MM.1S (cell line): ENCODE measurements around the gene FIP1L1.
A peak's percentile ranks its signal among the peaks of the same experiment; 100 is the strongest.
"Not testable (repeated sequence)": the region's sequence is repeated elsewhere in the genome, so short reads cannot be mapped to it uniquely, and the experiment has no call there.

ENCODE experiments used
- DNase-seq: peaks from one replicate; pipeline ENCODE4 v3.0.0-alpha.2; 2015
- H2AFZ ChIP-seq: fragments of 300-600 bp; sonication (generic); 2 replicates; pipeline ENCODE4 v1.6.0; 2016; ENCODE audit warnings: antibody characterized with exemption, low read length
- H3F3A ChIP-seq: fragments of 300-600 bp; sonication (generic); 2 replicates; pipeline ENCODE4 v1.6.1; 2016; ENCODE audit warnings: mild to moderate bottlenecking, antibody characterized with exemption, low read length, moderate library complexity, mixed read lengths; ENCODE audit not compliant: insufficient read depth
- H3K27ac ChIP-seq: fragments of 300-600 bp; sonication (generic); 2 replicates; pipeline ENCODE4 v1.5.1; 2016; ENCODE audit warnings: mild to moderate bottlenecking, low read length
- H3K27me3 ChIP-seq: fragments of 300-600 bp; sonication (generic); replicated peaks from 2 replicates; pipeline ENCODE4 v1.6.0; 2016; ENCODE audit warnings: low read length; ENCODE audit not compliant: insufficient read depth
- H3K36me3 ChIP-seq: fragments of 300-600 bp; sonication (generic); replicated peaks from 2 replicates; pipeline ENCODE4 v1.6.1; 2016; ENCODE audit warnings: mild to moderate bottlenecking, low read length, mixed read lengths; ENCODE audit not compliant: insufficient read depth
- H3K4me1 ChIP-seq: fragments of 300-600 bp; sonication (generic); 2 replicates; pipeline ENCODE4 v1.6.1; 2016; ENCODE audit warnings: low read length, mixed read lengths
- H3K4me2 ChIP-seq: fragments of 300-600 bp; sonication (generic); 2 replicates; pipeline ENCODE4 v1.6.0; 2016; ENCODE audit warnings: low read depth, low read length
- H3K4me3 ChIP-seq: fragments of 300-600 bp; sonication (generic); 2 replicates; pipeline ENCODE4 v1.5.1; 2016; ENCODE audit warnings: low read length, mixed read lengths
- H3K79me2 ChIP-seq: fragments of 300-600 bp; sonication (generic); 2 replicates; pipeline ENCODE4 v1.6.1; 2016; ENCODE audit warnings: mixed run types, low read length, mixed read lengths
- H3K9ac ChIP-seq: fragments of 300-600 bp; sonication (generic); 2 replicates; pipeline ENCODE4 v1.6.1; 2016; ENCODE audit warnings: low read length, mixed read lengths
- H3K9me2 ChIP-seq: fragments of 300-600 bp; sonication (generic); replicated peaks from 2 replicates; pipeline ENCODE4 v1.6.1; 2016; ENCODE audit warnings: mild to moderate bottlenecking, low read length, mixed read lengths; ENCODE audit not compliant: insufficient read depth
- H3K9me3 ChIP-seq: fragments of 300-600 bp; sonication (generic); replicated peaks from 2 replicates; pipeline ENCODE4 v1.6.1; 2016; ENCODE audit warnings: mild to moderate bottlenecking, low read length, mixed read lengths; ENCODE audit not compliant: insufficient read depth
- H4K20me1 ChIP-seq: fragments of 300-600 bp; sonication (generic); 2 replicates; pipeline ENCODE4 v1.6.1; 2016; ENCODE audit warnings: mild to moderate bottlenecking, low read length, moderate library complexity, mixed read lengths; ENCODE audit not compliant: insufficient read depth
- CTCF ChIP-seq: fragments of 300-600 bp; sonication (generic); IDR thresholded peaks from 2 replicates; pipeline ENCODE4 v1.5.1; 2016; ENCODE audit warnings: antibody characterized with exemption, low read length, mixed read lengths
- EZH2 ChIP-seq: fragments of 300-600 bp; sonication (generic); optimal IDR thresholded peaks from 2 replicates; pipeline ENCODE3; 2017; ENCODE audit warnings: low read depth, mild to moderate bottlenecking, antibody characterized with exemption, low read length, mixed read lengths
- EZH2phosphoT487 ChIP-seq: fragments of 300-600 bp; sonication (generic); IDR thresholded peaks from 2 replicates; pipeline ENCODE4 v1.6.1; 2018; ENCODE audit warnings: antibody characterized with exemption, low read length

FIP1L1 gene

GRCh38 chr4:53377319-53378170 lies at the start of gene FIP1L1:
TSS of gene FIP1L1 (plus strand) at chr4:53377641. CDS start at chr4:53377839, 198 bp downstream.
- Histone ChIP-seq H3K27ac (peak within 1 kb of the TSS; percentile 76; the same call in 1 of the 2 replicates), H3K4me1 (peaks cover 5% of the 10 kb centered on the region; the same call in 1 of the 2 replicates), H3K4me2 (peak within 1 kb of the TSS; percentile 79), H3K27me3 (no peaks in the 10 kb centered on the region), H3F3A (no peaks in the 10 kb centered on the region), H4K20me1 (0 out of 2 replicates have a peak, but pooled peaks cover 4% of the 10 kb centered on the region), H3K9me3 (no peaks in the 10 kb centered on the region), H3K9ac (peak within 1 kb of the TSS; percentile 88), H3K4me3 (peak within 1 kb of the TSS; percentile 85), H3K9me2 (no peaks in the 10 kb centered on the region), H3K79me2 (peaks cover 49% of the 10 kb centered on the region), H3K36me3 (no peaks in the 10 kb centered on the region; the same call in 1 of the 2 replicates), H2AFZ (peak within 1 kb of the TSS; percentile 81)
- DNase-seq, result peak; percentile 95
- no peak for TF ChIP-seq EZH2phosphoT487
- TF ChIP-seq EZH2, result no peak
- no peak for TF ChIP-seq CTCF

GRCh38 chr4:53334916-53335315 lies 42.5 kb upstream of the FIP1L1 start:
- H3K9me2 ChIP-seq, H3K27me3 ChIP-seq, H3K27ac ChIP-seq, H3K9me3 ChIP-seq, H3K4me2 ChIP-seq, H4K20me1 ChIP-seq, H3K9ac ChIP-seq, DNase-seq, H3F3A ChIP-seq, H2AFZ ChIP-seq, H3K4me3 ChIP-seq, H3K4me1 ChIP-seq, H3K36me3 ChIP-seq: not testable (repeated sequence)
- peaks cover 15% of the 10 kb centered on the region for H3K79me2 ChIP-seq

GRCh38 chr4:53340145-53340544 lies 37.3 kb upstream of the FIP1L1 start:
- H3K4me2 ChIP-seq, DNase-seq, H3K4me1 ChIP-seq, H3K9me3 ChIP-seq, H2AFZ ChIP-seq, H4K20me1 ChIP-seq, H3K27ac ChIP-seq, H3K4me3 ChIP-seq, H3K36me3 ChIP-seq, H3K9me2 ChIP-seq, H3F3A ChIP-seq, H3K27me3 ChIP-seq, H3K9ac ChIP-seq: not testable (repeated sequence)
- H3K79me2 ChIP-seq, result peaks cover 25% of the 10 kb centered on the region

GRCh38 chr4:53346392-53346791 lies 31.0 kb upstream of the FIP1L1 start:
- peaks cover 14% of the 10 kb centered on the region for H3K79me2 ChIP-seq
- H3K27ac ChIP-seq, DNase-seq, H2AFZ ChIP-seq, H3K27me3 ChIP-seq, H3F3A ChIP-seq, H4K20me1 ChIP-seq, H3K9me3 ChIP-seq, H3K4me2 ChIP-seq, H3K4me3 ChIP-seq, H3K9ac ChIP-seq, H3K9me2 ChIP-seq, H3K36me3 ChIP-seq, H3K4me1 ChIP-seq: not testable (repeated sequence)
